Nephron progenitor cell (in vitro differentiated cells): Measurements from ENCODE around the gene RBP4.

Experiments used
- DNase-seq: peaks from one replicate; pipeline ENCODE4 v3.0.0; 2021
- H3K27ac Mint-ChIP-seq: 2 replicates; pipeline ENCODE4 v1.8.0; 2021; ENCODE audit warnings: mild to moderate bottlenecking, moderate library complexity, mixed read lengths
- H3K27me3 Mint-ChIP-seq: 2 replicates; pipeline ENCODE4 v1.8.0; 2021; ENCODE audit warnings: mild to moderate bottlenecking, low read depth, mixed read lengths; ENCODE audit not compliant: poor library complexity
- H3K36me3 Mint-ChIP-seq: 2 replicates; pipeline ENCODE4 v1.8.0; 2021; ENCODE audit warnings: low read depth, mixed read lengths
- H3K4me1 Mint-ChIP-seq: 2 replicates; pipeline ENCODE4 v1.8.0; 2021; ENCODE audit warnings: mixed read lengths
- H3K4me3 Mint-ChIP-seq: 2 replicates; pipeline ENCODE4 v1.8.0; 2021; ENCODE audit warnings: mild to moderate bottlenecking, moderate library complexity, mixed read lengths
- H3K9me3 Mint-ChIP-seq: 2 replicates; pipeline ENCODE4 v1.8.0; 2021; ENCODE audit warnings: mild to moderate bottlenecking, moderate library complexity, mixed read lengths
- TF ChIP-seq, protein P1 (sequence below): fragments of 200-600 bp; sonication (generic); IDR thresholded peaks from 2 replicates; pipeline ENCODE4 v1.5.0; 2021; ENCODE audit warnings: antibody characterized with exemption

RBP4 gene

DNA sequence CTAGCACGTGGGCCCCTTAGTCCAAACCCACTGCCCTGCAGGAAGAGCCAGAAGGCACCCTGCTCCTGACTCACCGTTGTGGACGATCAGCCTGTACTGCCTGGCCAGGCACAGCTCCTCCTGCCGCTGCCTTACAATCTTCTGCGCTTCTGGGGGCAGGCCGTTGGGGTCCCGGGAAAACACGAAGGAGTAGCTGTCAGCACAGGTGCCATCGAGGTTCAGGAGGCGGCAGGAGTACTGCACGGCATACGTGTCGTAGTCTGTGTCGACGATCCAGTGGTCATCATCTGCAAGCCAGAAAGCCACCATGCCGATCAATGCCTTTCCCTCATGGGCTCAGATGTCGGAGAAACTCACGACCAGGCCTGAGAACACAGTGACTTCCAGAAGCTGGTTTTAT, 7.3 kb downstream of the RBP4 start:
- peak overlapping the region; percentile 68 for H3K27ac Mint-ChIP-seq

DNA sequence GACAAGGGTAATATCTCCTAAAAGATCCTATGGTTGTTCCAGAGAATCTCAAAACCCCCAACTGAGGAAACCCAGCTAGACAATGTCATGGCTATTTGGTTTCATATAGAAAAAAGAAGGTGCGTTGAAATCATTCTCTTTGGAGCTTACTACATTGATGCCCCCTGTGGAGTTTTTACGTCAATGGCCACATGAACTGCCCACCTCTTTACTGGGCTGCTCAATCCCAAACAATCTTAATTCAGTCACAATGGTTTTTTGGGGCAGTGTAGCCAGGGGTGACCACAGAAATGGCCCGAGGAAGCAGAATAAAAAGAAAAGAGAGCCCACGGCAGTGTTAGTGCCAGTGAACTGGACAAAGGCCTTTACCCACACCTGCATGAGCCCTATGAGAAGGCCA, 7.8 kb downstream of the RBP4 start:
- Mint-ChIP-seq H3K27me3 (peaks cover 29% of the 10 kb centered on the region), H3K27ac (no peak overlapping the region), H3K4me1 (peaks cover 32% of the 10 kb centered on the region), H3K36me3 (no peaks in the 10 kb centered on the region), H3K9me3 (no peaks in the 10 kb centered on the region), H3K4me3 (no peak overlapping the region)
- TF ChIP-seq, protein P1, sequence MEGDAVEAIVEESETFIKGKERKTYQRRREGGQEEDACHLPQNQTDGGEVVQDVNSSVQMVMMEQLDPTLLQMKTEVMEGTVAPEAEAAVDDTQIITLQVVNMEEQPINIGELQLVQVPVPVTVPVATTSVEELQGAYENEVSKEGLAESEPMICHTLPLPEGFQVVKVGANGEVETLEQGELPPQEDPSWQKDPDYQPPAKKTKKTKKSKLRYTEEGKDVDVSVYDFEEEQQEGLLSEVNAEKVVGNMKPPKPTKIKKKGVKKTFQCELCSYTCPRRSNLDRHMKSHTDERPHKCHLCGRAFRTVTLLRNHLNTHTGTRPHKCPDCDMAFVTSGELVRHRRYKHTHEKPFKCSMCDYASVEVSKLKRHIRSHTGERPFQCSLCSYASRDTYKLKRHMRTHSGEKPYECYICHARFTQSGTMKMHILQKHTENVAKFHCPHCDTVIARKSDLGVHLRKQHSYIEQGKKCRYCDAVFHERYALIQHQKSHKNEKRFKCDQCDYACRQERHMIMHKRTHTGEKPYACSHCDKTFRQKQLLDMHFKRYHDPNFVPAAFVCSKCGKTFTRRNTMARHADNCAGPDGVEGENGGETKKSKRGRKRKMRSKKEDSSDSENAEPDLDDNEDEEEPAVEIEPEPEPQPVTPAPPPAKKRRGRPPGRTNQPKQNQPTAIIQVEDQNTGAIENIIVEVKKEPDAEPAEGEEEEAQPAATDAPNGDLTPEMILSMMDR, result no peak
- DNase-seq, result no peak

More for the DNA sequence above, 7.3 kb downstream of the RBP4 start:
- Mint-ChIP-seq H3K4me3 (no peak overlapping the region), H3K36me3 (no peaks in the 10 kb centered on the region), H3K9me3 (no peaks in the 10 kb centered on the region), H3K4me1 (peaks cover 32% of the 10 kb centered on the region), H3K27me3 (peaks cover 32% of the 10 kb centered on the region)
- TF ChIP-seq, protein P1, result no peak
- DNase-seq, result no peak

DNA sequence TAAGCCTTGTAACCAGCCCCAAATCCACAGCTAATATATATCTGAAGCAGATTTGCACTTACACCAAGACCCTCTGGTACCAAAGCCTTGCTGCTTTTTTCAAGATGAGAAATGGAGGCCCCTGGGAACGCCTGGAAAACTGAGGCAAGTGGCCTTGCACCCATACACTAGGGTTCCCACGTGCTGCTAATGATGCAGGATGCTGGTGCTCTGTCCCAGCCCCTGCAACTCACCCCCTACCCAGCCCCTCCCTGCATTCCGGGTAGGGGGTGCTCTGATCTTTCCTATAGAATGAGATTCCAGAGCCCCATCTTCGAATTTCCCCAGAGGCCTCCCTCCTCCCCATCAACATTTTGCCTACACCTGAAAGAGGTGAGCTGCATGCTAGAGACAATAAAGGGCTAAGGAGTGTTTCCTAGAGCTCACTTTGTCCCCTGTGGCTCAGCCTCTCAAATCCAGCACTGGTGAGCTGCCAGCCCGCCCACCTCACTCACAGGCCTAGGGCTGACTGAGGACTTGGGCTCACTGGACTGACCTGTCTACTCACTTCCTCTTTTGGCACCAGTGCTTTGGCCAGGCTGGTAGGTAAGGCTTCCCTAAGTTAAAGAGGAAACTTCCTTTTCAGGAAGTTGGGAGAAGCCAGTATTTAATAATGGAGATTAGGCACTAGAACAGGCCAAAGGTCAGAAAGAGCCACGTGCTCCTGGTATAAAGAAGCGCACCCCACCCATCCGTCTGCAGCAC, 9.8 kb downstream of the RBP4 start:
- Mint-ChIP-seq H3K36me3 (no peaks in the 10 kb centered on the region), H3K27ac (no peak overlapping the region), H3K4me1 (peaks cover 31% of the 10 kb centered on the region), H3K4me3 (no peak overlapping the region), H3K27me3 (peaks cover 21% of the 10 kb centered on the region), H3K9me3 (no peaks in the 10 kb centered on the region)
- DNase-seq, result no peak
- TF ChIP-seq, protein P1, result no peak

DNA sequence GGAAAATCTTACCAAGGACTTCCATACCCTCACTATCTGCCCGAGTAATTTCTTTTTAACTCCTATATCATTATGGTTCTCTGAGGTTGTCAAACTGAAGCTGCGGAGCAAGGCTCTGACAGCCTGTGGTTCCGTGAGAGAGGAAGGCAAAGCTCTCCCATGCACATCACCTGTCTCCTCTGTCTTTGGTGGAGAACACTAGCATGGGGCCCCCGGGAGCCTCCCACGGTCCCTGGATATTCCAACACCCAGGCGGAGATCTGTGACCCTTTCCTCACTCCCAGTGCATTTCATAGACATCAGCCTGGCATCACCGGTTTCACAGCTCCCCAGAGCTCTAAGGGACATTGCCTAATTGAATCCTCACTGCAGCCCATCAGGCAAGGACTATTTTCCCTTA, 10.4 kb downstream of the RBP4 start:
- H3K27me3 Mint-ChIP-seq, result peaks cover 20% of the 10 kb centered on the region
- H3K4me1 Mint-ChIP-seq, result peaks cover 27% of the 10 kb centered on the region
- no peak overlapping the region for H3K4me3 Mint-ChIP-seq
- H3K27ac Mint-ChIP-seq, result no peak overlapping the region
- TF ChIP-seq, protein P1, result no peak
- no peaks in the 10 kb centered on the region for H3K36me3 Mint-ChIP-seq
- H3K9me3 Mint-ChIP-seq, result no peaks in the 10 kb centered on the region
- DNase-seq, result no peak

DNA sequence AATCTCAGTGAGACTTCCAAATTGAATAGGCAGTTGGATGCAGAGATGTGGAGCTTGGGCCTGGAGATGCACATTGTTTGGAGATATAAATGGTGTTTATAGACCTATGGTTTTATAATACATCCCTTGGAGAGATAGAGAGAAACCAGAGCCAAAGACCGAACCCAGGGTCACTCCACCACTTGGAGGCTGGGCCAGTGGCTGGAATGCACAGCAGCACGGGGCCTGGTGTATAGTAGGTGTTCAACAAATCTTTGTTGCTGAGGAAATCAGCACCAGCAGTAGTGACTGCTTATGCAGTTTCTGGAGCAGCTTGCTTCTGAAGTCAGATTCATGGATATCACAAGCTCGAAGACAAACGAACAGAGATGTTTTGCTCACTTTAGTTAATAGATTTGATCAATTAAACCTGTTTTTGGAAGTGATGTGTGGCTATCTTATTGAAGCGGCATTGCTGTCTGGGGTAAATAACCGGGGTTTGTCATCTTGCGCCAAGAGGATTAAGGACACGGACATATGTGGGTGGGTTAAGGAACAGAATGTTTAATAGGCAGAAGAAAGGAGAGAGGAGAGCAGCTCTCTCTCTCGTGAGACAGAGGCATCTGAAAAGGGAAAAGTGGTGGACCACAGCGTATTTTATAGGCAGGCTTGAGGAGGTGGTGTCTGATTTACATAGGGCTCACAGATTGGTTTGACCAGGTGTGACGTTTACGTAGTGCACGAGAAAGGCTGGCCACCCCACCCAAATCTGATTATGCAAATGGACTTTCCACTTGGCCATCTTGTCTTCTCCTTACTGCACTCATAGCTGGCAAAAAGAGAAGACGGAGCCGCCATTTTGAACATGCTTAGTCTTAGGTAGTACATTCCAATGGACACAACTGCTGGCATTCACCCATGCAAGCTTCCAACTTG, 11.1 kb downstream of the RBP4 start:
- Mint-ChIP-seq H3K27me3 (peaks cover 26% of the 10 kb centered on the region), H3K4me1 (peaks cover 23% of the 10 kb centered on the region), H3K9me3 (no peaks in the 10 kb centered on the region), H3K4me3 (no peak overlapping the region), H3K27ac (no peak overlapping the region), H3K36me3 (no peaks in the 10 kb centered on the region)
- no peak for DNase-seq
- TF ChIP-seq, protein P1, result no peak
